NOMO-1 treated with dmso at 0.1 percent for 144 hours (cell line): ENCODE measurements around the gene LTBP4.
"Not testable (repeated sequence)": the region's sequence is repeated elsewhere in the genome, so short reads cannot be mapped to it uniquely, and the experiment has no call there.

Experiments
- DNase-seq: peaks from one replicate; lab custom pipeline; 2025; ENCODE audit not compliant: unreplicated experiment; lab: John Stamatoyannopoulos, UW

LTBP4 gene

DNA sequence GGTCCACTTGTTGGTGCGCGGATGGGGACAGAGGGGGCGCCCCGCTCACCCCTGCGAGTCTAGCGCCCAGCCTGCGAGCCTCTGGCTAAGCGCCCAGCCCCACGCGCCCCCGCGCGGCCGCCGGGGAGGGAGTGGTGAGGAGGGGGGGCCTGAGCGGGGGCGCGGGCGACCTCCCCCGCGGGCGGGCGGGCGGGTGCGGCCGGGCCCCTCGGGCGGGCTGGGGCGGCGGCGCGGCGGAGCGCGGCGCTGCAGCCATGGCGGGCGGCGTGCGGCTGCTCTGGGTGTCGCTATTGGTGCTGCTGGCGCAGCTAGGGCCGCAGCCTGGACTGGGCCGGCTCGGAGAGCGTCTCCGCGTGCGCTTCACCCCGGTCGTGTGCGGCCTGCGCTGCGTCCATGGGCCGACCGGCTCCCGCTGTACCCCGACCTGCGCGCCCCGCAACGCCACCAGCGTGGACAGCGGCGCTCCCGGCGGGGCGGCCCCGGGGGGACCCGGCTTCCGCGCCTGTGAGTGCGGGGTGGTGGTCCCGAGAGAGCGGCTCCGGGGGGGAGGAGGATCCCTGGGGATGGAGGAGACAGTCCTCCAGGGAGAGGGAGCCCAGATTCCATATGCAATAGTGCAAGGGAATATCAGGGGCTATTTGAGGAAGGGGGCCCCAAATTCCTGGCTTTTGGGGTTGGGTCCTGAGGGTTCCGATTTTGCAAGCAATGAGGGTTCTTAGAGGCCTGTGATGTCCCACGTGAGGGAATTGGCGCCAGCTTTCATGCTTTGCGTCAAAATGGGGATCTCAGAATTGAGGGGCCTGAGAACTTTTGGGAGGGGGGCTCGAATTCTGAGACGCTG, at the start of gene LTBP4:
TSS of gene LTBP4 (plus strand) at position 236 of the 841 bp plus-strand sequence. CDS start at position 255, 19 bp downstream.
- DNase-seq, result no peak

- no peak for DNase-seq
These were observed 48.3 kb upstream of the LTBP4 start for GRCh38 chr19:40552848-40553247.

GRCh38 chr19:40553885-40554857, 47.0 kb upstream of the LTBP4 start:
- no peak for DNase-seq

- no peak for DNase-seq
These were observed 45.0 kb upstream of the LTBP4 start for GRCh38 chr19:40555978-40556689.

- DNase-seq, result no peak
These were observed 44.1 kb upstream of the LTBP4 start for GRCh38 chr19:40556953-40557530.

- no peak for DNase-seq
These were observed 41.8 kb upstream of the LTBP4 start for GRCh38 chr19:40559394-40559793.

- DNase-seq, result no peak
These were observed 41.1 kb upstream of the LTBP4 start for GRCh38 chr19:40560092-40560507.

DNA sequence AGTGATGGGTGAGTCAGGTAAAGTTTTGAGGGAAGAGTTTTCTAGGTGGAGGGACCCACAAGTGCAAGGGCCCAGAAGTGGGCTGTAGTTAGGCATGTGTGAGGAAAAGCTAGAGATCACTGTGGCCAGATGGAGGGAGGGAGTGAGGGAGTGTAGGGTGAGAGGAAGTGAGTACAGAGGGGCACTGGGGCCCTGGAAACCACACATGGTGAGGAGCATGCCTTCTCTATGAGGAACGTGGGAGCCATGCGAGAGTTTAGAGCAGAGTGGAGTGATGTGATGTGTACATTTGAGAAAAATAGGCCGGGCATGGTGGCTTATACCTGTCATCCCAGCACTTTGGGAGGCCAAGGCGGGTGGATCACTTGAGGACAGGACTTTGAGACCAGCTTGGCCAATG, 39.2 kb upstream of the LTBP4 start:
- DNase-seq, result no peak

DNA sequence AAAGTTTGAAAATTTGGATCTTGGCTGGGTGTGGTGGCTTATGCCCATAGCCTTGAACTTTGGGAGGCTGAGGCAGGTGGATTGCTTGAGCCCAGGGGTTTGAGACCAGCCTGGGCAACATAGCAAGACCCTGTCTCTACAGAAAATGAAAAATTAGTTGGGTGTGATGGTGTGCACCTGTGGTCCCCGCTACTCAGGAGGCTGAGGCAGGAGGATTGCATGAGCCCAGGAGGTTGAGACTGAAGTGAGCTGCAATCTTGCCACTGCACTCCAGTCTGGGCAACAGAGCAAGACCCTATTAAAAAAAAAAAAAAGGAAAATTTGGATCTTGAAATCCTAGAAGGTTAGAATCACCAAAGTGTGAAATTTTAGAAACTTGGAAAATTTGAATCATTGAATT, 36.6 kb upstream of the LTBP4 start:
- not testable (repeated sequence) for DNase-seq

DNA sequence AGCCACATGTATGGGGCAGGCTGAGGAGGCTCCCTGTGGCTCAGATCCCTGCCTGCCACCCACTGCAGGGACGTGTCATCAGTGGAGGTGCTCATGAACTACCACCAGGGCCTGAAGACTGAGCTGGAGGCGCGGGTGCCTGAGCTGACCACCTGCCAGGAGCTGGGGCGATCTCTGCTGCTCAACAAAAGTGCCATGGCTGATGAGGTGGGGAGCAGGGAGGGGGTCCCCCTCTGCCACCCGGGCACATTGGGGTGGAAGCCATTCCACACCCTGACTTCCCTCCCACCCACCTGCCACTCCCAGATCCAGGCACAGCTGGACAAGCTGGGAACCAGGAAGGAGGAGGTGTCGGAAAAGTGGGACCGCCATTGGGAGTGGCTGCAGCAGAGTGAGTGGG, 35.8 kb upstream of the LTBP4 start:
- no peak for DNase-seq

- DNase-seq, result no peak
These were observed 35.2 kb upstream of the LTBP4 start for GRCh38 chr19:40565910-40566495.

DNA sequence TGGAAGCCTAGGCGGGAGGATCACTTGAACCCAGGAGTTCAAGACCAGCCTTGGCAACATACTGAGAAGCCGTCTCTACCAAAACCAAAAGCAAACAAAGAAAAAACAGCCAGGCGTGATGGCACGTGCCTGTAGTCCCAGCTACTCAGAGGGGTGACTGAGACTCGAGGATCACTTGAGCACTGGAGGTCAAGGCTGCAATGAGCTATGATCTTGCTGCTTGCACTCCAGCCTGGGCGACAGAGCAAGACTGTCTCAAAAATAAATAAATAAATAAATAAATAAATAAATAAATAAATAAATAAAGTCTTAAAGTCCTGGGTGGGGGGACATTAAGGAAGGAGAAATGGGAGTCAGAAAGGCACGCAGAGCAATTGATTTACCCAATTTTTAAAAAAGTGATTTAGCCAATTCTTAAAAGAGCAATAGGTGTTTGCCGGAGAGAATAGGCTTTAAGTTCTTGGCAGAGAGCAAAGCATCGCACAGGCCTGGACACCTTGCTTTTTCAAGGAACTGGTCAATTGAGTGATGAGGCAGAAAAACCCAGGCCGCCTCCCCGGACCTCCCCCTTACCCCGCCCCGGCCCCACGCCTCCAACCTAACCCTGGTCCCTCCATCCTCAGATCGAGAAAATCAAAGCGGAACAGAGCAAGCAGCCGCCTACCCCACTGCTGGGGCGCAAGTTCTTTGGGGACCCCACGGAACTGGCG, 34.0 kb upstream of the LTBP4 start:
- peak; percentile 10 for DNase-seq

DNA sequence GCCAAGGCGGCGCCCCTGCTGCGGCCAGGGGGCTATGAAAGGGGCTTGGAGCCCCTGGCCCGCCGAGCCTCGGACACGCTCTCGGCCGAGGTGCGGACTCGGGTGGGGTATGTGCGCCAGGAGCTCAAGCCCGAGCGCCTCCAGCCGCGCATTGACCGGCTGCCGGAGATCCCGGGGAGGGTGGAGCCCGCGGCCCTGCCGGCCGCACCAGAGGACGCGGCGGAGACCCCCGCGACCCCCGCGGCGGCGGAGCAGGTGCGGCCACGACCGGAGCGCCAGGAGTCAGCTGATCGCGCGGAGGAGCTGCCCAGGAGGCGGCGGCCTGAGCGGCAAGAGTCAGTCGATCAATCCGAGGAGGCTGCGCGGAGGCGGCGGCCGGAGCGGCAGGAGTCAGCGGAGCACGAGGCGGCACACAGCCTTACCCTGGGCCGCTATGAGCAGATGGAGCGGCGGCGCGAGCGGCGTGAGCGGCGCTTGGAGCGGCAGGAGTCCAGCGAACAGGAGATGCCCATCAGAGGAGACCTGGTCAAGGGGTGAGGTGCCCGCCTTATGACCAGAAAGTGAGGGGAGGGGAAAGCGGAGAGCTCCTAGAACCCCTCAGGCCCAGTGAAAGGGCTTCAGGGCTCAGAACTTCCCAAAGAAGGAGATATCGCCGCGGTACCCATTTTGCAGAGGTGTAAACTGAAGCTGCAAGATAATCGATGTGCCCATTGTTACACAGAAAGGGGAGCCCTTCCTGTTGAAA, 33.2 kb upstream of the LTBP4 start:
- DNase-seq, result no peak

DNA sequence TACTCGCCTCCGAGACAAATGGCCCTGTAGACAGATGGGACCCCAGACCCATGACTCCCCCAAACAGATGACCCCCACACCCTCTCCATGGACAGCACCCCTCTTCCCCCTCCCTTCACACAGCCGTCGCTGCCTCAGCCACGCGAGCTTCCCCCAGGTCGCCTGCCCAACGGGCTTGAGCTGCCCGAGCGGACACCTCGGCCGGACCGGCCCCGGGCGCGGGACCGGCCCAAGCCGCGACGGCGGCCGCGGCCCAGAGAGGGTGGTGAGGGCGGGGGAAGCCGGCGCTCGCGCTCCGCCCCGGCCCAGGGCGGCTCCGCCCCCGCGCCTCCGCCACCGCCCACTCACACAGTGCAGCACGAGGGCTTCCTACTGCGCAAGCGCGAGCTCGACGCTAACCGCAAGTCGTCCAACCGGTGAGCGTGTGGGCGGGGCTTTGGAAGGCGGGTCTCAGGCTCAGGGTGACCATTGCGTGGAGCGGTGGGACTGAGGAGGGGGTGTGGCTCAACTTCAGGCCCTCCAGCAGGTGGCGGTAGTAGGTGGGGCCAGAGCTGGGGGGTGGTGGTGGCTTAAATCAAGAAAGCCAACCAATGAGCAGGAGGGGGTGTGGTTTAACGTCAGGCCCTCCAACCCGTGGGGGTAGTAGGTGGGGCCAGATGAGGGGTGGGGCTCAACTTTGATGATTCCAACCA, 30.7 kb upstream of the LTBP4 start:
- peak; percentile 98 for DNase-seq

DNA sequence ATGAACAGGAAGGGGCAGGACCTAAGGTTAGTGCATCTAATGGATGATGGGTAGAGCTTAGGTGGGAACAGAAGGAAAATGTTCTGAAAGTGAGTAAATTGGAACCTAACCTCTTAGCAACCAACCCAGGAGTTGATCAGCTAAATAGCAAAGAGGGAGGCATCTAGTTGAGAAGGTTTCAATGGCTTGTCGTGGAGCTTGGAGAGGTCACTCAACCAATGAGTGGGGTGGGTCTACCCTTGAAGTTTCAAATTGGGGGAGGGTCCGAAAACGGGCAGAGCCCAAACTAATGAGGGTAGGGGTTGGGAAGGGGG, 30.2 kb upstream of the LTBP4 start:
- DNase-seq, result no peak

DNA sequence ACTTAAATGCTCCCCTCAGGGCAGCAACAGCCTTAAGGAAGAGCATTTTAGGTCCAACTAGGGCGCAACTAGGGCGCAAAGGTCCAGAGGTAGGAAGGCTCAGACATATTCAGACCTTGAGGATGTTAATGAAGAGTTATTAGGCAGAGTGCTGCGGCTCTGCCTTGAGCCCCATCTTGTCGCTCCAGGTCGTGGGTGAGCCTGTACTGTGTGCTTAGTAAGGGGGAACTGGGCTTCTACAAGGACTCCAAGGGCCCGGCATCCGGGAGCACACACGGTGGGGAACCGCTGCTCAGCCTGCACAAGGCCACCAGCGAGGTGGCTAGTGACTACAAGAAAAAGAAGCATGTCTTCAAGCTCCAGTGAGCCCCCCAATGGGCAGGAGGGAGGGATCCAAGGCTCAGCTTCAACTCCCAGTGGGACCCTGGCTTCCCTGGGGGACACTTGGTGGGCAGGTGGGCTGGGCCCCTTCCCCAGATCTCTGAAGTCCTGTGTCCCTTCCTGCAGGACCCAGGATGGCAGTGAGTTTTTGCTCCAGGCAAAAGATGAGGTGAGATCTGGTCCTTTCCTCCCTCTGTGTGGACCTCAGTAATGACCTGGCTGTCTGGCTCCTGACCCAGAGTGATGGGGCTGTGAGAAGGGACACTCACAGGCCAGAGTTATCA, 29.2 kb upstream of the LTBP4 start:
- DNase-seq, result no peak

GRCh38 chr19:40575326-40575725, 25.8 kb upstream of the LTBP4 start:
- DNase-seq, result no peak

- no peak for DNase-seq
These were observed 25.0 kb upstream of the LTBP4 start for GRCh38 chr19:40576151-40576584.
